BJ (cell line): ENCODE results near the gene SEL1L3. TPM values are rescaled to one million over a fixed set of nuclear protein-coding genes. Genes with fewer than 3 reads are reported as not detected.

ENCODE experiments used
- CTCF ChIA-PET: fragments of 350-600 bp; formaldehyde crosslinking; extraction: SDS; loops from one replicate; lab custom pipeline; 2021; ENCODE audit warnings: antibody characterized with exemption, inconsistent platforms; lab: Yijun Ruan, JAX
- POLR2A ChIA-PET: fragments of 300-600 bp; sonication (Branson Sonifier 250); formaldehyde crosslinking; extraction: SDS; loops from one replicate; lab custom pipeline; 2021; ENCODE audit warnings: antibody characterized with exemption; lab: Charles Lee
- DNase-seq: peaks from one replicate; pipeline ENCODE4 v3.0.0-alpha.2; 2011; ENCODE audit warnings: low read depth
- H3K27me3 ChIP-seq: 2 replicates; pipeline ENCODE4 v1.6.0; 2011; ENCODE audit warnings: low read length; ENCODE audit not compliant: control insufficient read depth, insufficient read depth
- H3K36me3 ChIP-seq: 2 replicates; pipeline ENCODE4 v1.5.1; 2011; ENCODE audit warnings: low read length; ENCODE audit not compliant: control insufficient read depth, insufficient read depth
- H3K4me3 ChIP-seq: 2 replicates; pipeline ENCODE4 v1.5.1; 2011; ENCODE audit warnings: low read depth, mild to moderate bottlenecking, control low read depth, low read length
- CTCF ChIP-seq: IDR thresholded peaks from 2 replicates; pipeline ENCODE4 v1.5.1; 2011; ENCODE audit warnings: low read depth, mild to moderate bottlenecking, control low read depth, inconsistent platforms, low read length, moderate library complexity; ENCODE audit not compliant: insufficient read depth
- polyA plus RNA-seq: library from polyadenylated mRNA; depleted of rRNA; stranded (reverse); fragments of >200 nt; gene quantifications from 2 replicates; pipeline ENCODE4 v1.2.3, GENCODE V29; 2011

Gene SEL1L3
- polyA plus RNA-seq, 1 experiment, result 13.0 TPM

- POLR2A ChIA-PET, result no interaction called here
- Histone ChIP-seq H3K36me3 (no peaks in the 10 kb centered on the region), H3K4me3 (no peak overlapping the region), H3K27me3 (no peaks in the 10 kb centered on the region)
- CTCF ChIA-PET, result interaction anchor here (1.1 kb wide), 1 partner anchor 10 kb away, joined by 3 read pairs; no protein-coding TSS in a partner anchor
- no peak for DNase-seq
- no peak for TF ChIP-seq CTCF
Observed at GRCh38 chr4:25803720-25804225, 59.0 kb downstream of the SEL1L3 start.

- CTCF ChIA-PET, result no interaction called here
Observed at GRCh38 chr4:25801594-25801993, 61.2 kb downstream of the SEL1L3 start.

GRCh38 chr4:25800245-25800644, 62.5 kb downstream of the SEL1L3 start:
- Histone ChIP-seq H3K4me3 (no peak overlapping the region), H3K36me3 (no peaks in the 10 kb centered on the region), H3K27me3 (no peaks in the 10 kb centered on the region)
- TF ChIP-seq CTCF, result no peak
- CTCF ChIA-PET, result no interaction called here
- POLR2A ChIA-PET, result no interaction called here
- DNase-seq, result no peak

More at GRCh38 chr4:25801594-25801993, 61.2 kb downstream of the SEL1L3 start:
- no peaks in the 10 kb centered on the region for H3K27me3 ChIP-seq
- no peaks in the 10 kb centered on the region for H3K36me3 ChIP-seq
- POLR2A ChIA-PET, result no interaction called here
- no peak for DNase-seq
- H3K4me3 ChIP-seq, result no peak overlapping the region
- no peak for TF ChIP-seq CTCF

- no peak for DNase-seq
- ChIA-PET POLR2A (no interaction called here), CTCF (interaction anchor here (0.6 to 1.3 kb wide), 2 partner anchors 12 to 383 kb away, joined by 3 to 4 read pairs; no protein-coding TSS in a partner anchor)
- Histone ChIP-seq H3K4me3 (no peak overlapping the region), H3K36me3 (no peaks in the 10 kb centered on the region), H3K27me3 (no peaks in the 10 kb centered on the region)
- no peak for TF ChIP-seq CTCF
Observed at GRCh38 chr4:25799522-25799921, 63.3 kb downstream of the SEL1L3 start.

GRCh38 chr4:25797136-25797535, 65.7 kb downstream of the SEL1L3 start:
- no peak for TF ChIP-seq CTCF

More at GRCh38 chr4:25797136-25797535, 65.7 kb downstream of the SEL1L3 start:
- no peaks in the 10 kb centered on the region for H3K27me3 ChIP-seq
- H3K36me3 ChIP-seq, result no peaks in the 10 kb centered on the region
- DNase-seq, result no peak
- ChIA-PET CTCF (interaction anchor here (0.6 to 1.1 kb wide), 2 partner anchors 10 to 951 kb away, joined by 3 read pairs; no protein-coding TSS in a partner anchor), POLR2A (no interaction called here)
- H3K4me3 ChIP-seq, result no peak overlapping the region
